ENCODE measurements around the gene BSN. TPM values are rescaled to one million over a fixed set of nuclear protein-coding genes. Genes with fewer than 3 reads are reported as not detected.

Gene BSN
- total RNA-seq, 1 experiment from 2014 or later = 0.87 TPM

GRCh38 chr3:49523756-49524747 is 30.2 kb upstream of the BSN start:
- H3K9me3 ChIP-seq (ENCODE audit: control insufficient read depth, insufficient read depth, low read depth, low read length) = no peaks in the 10 kb centered on the region
- ChIA-PET CTCF (no interaction called here), POLR2A (no interaction called here)
- DNase-seq (ENCODE audit: low read depth, low spot score) = no peak
- no peak for ATAC-seq
- no peak overlapping the region for H3K4me3 ChIP-seq (ENCODE audit: low read depth in 2 of 2, low read length in 2 of 2)
- in situ Hi-C loops (cut with HindIII; ENCODE audit: low pct_unique_long_range_greater_than_20kb, low sequenced_read_pairs) (no loop called here), intact Hi-C loops (cut with micrococcal nuclease; ENCODE audit: unreplicated experiment) (no loop called here)
- H3K36me3 ChIP-seq (ENCODE audit: control insufficient read depth, insufficient read depth, low read length) = no peaks in the 10 kb centered on the region
- no peak overlapping the region for H3K27ac ChIP-seq (ENCODE audit: low read length)
- no TSS peak for BruUV-seq (replicated peaks)
- H3K27me3 ChIP-seq (ENCODE audit: control insufficient read depth, insufficient read depth, low read length) = no peaks in the 10 kb centered on the region
- TF ChIP-seq CTCF (IDR thresholded peaks at IDR 0.05) (no peak), POLR2AphosphoS5 (IDR thresholded peaks at IDR 0.05; ENCODE audit: low read depth, low read length) (no peak), REST (IDR thresholded peaks at IDR 0.05; ENCODE audit: insufficient read depth in 1 of 2, low read depth in 2 of 2, low read length in 1 of 2) (no peak), TCF7L2 (IDR thresholded peaks at IDR 0.05; ENCODE audit: low read depth, low read length) (no peak), SIN3A (IDR thresholded peaks at IDR 0.05; ENCODE audit: borderline replicate concordance, insufficient read depth, low read depth, low read length) (no peak)
- no peaks in the 10 kb centered on the region for H3K4me1 ChIP-seq (ENCODE audit: control insufficient read depth, insufficient read depth, low read length)

GRCh38 chr3:49529567-49529966 is 24.7 kb upstream of the BSN start:
- DNase-seq (ENCODE audit: low read depth, low spot score) (no peak), ATAC-seq (no peak)
- in situ Hi-C loops (cut with HindIII; ENCODE audit: low pct_unique_long_range_greater_than_20kb, low sequenced_read_pairs) = no loop called here
- no peak for TF ChIP-seq CTCF (IDR thresholded peaks at IDR 0.05)
- no peak for TF ChIP-seq TCF7L2 (IDR thresholded peaks at IDR 0.05; ENCODE audit: low read depth, low read length)
- TF ChIP-seq REST (IDR thresholded peaks at IDR 0.05; ENCODE audit: insufficient read depth in 1 of 2, low read depth in 2 of 2, low read length in 1 of 2) = no peak
- no peak for TF ChIP-seq POLR2AphosphoS5 (IDR thresholded peaks at IDR 0.05; ENCODE audit: low read depth, low read length)
- no peak for TF ChIP-seq SIN3A (IDR thresholded peaks at IDR 0.05; ENCODE audit: borderline replicate concordance, insufficient read depth, low read depth, low read length)
- POLR2A ChIA-PET = interaction anchor here (0.6 kb wide), 1 partner anchor 361 kb away, joined by 7 read pairs; no protein-coding TSS in a partner anchor
- Histone ChIP-seq H3K36me3 (ENCODE audit: control insufficient read depth, insufficient read depth, low read length) (no peaks in the 10 kb centered on the region), H3K4me3 (ENCODE audit: low read depth in 2 of 2, low read length in 2 of 2) (no peak overlapping the region), H3K27ac (ENCODE audit: low read length) (no peak overlapping the region), H3K9me3 (ENCODE audit: control insufficient read depth, insufficient read depth, low read depth, low read length) (no peaks in the 10 kb centered on the region), H3K4me1 (ENCODE audit: control insufficient read depth, insufficient read depth, low read length) (no peaks in the 10 kb centered on the region), H3K27me3 (ENCODE audit: control insufficient read depth, insufficient read depth, low read length) (no peaks in the 10 kb centered on the region)
- intact Hi-C loops (cut with micrococcal nuclease; ENCODE audit: unreplicated experiment) = no loop called here
- CTCF ChIA-PET = no interaction called here
- BruUV-seq (replicated peaks) = no TSS peak
